Measurements from ENCODE around the gene MALAT1.
"Not testable (repeated sequence)": the region's sequence is repeated elsewhere in the genome, so short reads cannot be mapped to it uniquely, and the experiment has no call there.

Gene MALAT1

DNA sequence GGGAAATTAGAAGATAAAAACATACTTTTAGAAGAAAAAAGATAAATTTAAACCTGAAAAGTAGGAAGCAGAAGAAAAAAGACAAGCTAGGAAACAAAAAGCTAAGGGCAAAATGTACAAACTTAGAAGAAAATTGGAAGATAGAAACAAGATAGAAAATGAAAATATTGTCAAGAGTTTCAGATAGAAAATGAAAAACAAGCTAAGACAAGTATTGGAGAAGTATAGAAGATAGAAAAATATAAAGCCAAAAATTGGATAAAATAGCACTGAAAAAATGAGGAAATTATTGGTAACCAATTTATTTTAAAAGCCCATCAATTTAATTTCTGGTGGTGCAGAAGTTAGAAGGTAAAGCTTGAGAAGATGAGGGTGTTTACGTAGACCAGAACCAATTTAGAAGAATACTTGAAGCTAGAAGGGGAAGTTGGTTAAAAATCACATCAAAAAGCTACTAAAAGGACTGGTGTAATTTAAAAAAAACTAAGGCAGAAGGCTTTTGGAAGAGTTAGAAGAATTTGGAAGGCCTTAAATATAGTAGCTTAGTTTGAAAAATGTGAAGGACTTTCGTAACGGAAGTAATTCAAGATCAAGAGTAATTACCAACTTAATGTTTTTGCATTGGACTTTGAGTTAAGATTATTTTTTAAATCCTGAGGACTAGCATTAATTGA, 1.0 kb downstream of the MALAT1 start:
- DNase-seq = no peak

DNA sequence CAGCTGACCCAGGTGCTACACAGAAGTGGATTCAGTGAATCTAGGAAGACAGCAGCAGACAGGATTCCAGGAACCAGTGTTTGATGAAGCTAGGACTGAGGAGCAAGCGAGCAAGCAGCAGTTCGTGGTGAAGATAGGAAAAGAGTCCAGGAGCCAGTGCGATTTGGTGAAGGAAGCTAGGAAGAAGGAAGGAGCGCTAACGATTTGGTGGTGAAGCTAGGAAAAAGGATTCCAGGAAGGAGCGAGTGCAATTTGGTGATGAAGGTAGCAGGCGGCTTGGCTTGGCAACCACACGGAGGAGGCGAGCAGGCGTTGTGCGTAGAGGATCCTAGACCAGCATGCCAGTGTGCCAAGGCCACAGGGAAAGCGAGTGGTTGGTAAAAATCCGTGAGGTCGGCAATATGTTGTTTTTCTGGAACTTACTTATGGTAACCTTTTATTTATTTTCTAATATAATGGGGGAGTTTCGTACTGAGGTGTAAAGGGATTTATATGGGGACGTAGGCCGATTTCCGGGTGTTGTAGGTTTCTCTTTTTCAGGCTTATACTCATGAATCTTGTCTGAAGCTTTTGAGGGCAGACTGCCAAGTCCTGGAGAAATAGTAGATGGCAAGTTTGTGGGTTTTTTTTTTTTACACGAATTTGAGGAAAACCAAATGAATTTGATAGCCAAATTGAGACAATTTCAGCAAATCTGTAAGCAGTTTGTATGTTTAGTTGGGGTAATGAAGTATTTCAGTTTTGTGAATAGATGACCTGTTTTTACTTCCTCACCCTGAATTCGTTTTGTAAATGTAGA, 1.7 kb downstream of the MALAT1 start:
- no peak for DNase-seq

DNA sequence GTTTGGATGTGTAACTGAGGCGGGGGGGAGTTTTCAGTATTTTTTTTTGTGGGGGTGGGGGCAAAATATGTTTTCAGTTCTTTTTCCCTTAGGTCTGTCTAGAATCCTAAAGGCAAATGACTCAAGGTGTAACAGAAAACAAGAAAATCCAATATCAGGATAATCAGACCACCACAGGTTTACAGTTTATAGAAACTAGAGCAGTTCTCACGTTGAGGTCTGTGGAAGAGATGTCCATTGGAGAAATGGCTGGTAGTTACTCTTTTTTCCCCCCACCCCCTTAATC, 2.3 kb downstream of the MALAT1 start:
- no peak for DNase-seq

DNA sequence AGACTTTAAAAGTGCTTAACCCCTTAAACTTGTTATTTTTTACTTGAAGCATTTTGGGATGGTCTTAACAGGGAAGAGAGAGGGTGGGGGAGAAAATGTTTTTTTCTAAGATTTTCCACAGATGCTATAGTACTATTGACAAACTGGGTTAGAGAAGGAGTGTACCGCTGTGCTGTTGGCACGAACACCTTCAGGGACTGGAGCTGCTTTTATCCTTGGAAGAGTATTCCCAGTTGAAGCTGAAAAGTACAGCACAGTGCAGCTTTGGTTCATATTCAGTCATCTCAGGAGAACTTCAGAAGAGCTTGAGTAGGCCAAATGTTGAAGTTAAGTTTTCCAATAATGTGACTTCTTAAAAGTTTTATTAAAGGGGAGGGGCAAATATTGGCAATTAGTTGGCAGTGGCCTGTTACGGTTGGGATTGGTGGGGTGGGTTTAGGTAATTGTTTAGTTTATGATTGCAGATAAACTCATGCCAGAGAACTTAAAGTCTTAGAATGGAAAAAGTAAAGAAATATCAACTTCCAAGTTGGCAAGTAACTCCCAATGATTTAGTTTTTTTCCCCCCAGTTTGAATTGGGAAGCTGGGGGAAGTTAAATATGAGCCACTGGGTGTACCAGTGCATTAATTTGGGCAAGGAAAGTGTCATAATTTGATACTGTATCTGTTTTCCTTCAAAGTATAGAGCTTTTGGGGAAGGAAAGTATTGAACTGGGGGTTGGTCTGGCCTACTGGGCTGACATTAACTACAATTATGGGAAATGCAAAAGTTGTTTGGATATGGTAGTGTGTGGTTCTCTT, 2.8 kb downstream of the MALAT1 start:
- DNase-seq = no peak

DNA sequence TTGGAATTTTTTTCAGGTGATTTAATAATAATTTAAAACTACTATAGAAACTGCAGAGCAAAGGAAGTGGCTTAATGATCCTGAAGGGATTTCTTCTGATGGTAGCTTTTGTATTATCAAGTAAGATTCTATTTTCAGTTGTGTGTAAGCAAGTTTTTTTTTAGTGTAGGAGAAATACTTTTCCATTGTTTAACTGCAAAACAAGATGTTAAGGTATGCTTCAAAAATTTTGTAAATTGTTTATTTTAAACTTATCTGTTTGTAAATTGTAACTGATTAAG, 3.4 kb downstream of the MALAT1 start:
- no peak for DNase-seq

DNA sequence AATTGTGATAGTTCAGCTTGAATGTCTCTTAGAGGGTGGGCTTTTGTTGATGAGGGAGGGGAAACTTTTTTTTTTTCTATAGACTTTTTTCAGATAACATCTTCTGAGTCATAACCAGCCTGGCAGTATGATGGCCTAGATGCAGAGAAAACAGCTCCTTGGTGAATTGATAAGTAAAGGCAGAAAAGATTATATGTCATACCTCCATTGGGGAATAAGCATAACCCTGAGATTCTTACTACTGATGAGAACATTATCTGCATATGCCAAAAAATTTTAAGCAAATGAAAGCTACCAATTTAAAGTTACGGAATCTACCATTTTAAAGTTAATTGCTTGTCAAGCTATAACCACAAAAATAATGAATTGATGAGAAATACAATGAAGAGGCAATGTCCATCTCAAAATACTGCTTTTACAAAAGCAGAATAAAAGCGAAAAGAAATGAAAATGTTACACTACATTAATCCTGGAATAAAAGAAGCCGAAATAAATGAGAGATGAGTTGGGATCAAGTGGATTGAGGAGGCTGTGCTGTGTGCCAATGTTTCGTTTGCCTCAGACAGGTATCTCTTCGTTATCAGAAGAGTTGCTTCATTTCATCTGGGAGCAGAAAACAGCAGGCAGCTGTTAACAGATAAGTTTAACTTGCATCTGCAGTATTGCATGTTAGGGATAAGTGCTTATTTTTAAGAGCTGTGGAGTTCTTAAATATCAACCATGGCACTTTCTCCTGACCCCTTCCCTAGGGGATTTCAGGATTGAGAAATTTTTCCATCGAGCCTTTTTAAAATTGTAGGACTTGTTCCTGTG, 3.9 kb downstream of the MALAT1 start:
- no peak for DNase-seq

DNA sequence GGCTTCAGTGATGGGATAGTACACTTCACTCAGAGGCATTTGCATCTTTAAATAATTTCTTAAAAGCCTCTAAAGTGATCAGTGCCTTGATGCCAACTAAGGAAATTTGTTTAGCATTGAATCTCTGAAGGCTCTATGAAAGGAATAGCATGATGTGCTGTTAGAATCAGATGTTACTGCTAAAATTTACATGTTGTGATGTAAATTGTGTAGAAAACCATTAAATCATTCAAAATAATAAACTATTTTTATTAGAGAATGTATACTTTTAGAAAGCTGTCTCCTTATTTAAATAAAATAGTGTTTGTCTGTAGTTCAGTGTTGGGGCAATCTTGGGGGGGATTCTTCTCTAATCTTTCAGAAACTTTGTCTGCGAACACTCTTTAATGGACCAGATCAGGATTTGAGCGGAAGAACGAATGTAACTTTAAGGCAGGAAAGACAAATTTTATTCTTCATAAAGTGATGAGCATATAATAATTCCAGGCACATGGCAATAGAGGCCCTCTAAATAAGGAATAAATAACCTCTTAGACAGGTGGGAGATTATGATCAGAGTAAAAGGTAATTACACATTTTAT, 4.6 kb downstream of the MALAT1 start:
- no peak for DNase-seq

DNA sequence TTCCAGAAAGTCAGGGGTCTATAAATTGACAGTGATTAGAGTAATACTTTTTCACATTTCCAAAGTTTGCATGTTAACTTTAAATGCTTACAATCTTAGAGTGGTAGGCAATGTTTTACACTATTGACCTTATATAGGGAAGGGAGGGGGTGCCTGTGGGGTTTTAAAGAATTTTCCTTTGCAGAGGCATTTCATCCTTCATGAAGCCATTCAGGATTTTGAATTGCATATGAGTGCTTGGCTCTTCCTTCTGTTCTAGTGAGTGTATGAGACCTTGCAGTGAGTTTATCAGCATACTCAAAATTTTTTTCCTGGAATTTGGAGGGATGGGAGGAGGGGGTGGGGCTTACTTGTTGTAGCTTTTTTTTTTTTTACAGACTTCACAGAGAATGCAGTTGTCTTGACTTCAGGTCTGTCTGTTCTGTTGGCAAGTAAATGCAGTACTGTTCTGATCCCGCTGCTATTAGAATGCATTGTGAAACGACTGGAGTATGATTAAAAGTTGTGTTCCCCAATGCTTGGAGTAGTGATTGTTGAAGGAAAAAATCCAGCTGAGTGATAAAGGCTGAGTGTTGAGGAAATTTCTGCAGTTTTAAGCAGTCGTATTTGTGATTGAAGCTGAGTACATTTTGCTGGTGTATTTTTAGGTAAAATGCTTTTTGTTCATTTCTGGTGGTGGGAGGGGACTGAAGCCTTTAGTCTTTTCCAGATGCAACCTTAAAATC, 5.3 kb downstream of the MALAT1 start:
- no peak for DNase-seq

DNA sequence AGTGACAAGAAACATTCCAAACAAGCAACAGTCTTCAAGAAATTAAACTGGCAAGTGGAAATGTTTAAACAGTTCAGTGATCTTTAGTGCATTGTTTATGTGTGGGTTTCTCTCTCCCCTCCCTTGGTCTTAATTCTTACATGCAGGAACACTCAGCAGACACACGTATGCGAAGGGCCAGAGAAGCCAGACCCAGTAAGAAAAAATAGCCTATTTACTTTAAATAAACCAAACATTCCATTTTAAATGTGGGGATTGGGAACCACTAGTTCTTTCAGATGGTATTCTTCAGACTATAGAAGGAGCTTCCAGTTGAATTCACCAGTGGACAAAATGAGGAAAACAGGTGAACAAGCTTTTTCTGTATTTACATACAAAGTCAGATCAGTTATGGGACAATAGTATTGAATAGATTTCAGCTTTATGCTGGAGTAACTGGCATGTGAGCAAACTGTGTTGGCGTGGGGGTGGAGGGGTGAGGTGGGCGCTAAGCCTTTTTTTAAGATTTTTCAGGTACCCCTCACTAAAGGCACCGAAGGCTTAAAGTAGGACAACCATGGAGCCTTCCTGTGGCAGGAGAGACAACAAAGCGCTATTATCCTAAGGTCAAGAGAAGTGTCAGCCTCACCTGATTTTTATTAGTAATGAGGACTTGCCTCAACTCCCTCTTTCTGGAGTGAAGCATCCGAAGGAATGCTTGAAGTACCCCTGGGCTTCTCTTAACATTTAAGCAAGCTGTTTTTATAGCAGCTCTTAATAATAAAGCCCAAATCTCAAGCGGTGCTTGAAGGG, 6.0 kb downstream of the MALAT1 start:
- DNase-seq = no peak

DNA sequence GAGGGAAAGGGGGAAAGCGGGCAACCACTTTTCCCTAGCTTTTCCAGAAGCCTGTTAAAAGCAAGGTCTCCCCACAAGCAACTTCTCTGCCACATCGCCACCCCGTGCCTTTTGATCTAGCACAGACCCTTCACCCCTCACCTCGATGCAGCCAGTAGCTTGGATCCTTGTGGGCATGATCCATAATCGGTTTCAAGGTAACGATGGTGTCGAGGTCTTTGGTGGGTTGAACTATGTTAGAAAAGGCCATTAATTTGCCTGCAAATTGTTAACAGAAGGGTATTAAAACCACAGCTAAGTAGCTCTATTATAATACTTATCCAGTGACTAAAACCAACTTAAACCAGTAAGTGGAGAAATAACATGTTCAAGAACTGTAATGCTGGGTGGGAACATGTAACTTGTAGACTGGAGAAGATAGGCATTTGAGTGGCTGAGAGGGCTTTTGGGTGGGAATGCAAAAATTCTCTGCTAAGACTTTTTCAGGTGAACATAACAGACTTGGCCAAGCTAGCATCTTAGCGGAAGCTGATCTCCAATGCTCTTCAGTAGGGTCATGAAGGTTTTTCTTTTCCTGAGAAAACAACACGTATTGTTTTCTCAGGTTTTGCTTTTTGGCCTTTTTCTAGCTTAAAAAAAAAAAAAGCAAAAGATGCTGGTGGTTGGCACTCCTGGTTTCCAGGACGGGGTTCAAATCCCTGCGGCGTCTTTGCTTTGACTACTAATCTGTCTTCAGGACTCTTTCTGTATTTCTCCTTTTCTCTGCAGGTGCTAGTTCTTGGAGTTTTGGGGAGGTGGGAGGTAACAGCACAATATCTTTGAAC, 6.8 kb downstream of the MALAT1 start:
- no peak for DNase-seq

DNA sequence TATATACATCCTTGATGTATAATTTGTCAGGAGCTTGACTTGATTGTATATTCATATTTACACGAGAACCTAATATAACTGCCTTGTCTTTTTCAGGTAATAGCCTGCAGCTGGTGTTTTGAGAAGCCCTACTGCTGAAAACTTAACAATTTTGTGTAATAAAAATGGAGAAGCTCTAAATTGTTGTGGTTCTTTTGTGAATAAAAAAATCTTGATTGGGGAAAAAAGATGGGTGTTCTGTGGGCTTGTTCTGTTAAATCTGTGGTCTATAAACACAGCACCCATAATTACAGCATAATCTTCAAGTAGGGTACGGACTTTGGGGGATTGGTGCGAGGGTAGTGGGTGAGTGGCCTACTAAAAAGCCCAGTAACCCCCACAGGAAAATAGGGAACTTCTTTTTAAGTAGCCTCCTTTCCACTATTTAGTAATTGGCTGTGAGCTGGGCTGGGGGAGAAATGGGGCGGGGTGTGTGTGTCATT, 7.5 kb downstream of the MALAT1 start:
- no peak for DNase-seq

DNA sequence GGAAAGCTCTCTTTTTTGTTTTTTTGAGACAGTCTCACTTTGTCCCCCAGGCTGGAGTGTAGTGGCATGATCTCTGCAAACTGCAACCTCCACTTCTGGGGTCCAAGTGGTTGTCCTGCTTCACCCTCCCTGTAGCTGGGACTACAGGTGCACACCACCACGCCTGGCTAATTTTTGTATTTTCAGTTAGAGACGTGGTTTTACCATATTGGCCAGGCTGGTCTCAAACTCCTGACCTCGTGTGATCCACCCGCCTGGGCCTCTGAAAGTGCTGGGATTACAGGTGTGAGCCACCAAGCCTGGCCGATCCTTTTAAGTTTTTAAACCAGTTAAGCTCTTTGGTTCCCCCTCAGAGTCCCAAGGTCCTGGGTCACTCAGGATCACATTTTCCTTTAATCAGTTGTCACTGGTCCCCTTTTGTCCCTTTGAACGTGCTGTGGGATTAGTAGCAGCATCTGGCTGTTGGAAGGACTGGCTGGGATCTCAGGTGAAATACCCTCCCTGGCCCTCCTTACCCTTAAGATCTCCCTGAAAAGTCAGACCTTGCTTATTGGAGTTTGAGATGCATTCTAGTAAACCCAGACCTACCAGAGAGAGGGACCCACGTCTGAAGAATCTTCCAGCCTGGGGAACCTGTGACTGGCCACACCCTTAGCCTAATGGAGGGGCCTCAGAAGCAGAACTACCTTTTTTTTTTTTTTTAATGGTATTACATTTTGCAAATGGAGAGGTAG, 8.1 kb downstream of the MALAT1 start:
- no peak for DNase-seq

DNA sequence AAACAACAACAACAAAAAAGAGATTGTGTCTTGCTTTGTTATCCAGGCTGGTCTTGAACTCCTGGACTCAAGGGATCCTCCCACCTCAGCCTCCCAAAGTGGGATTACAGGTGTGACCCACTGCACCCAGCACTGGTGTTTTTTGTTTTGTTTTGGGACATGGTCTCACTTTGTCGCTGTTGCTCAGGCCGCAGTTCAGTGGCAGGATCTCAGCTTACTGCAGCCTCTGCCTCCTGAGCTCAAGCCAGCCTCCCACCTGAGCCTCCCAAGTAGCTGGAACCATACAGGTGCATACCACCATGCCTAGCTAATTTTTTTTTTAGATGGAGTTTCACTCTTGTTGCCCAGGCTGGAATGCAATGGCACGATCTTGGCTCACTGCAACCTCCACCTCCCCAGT, 13.5 kb downstream of the MALAT1 start:
- not testable (repeated sequence) for DNase-seq

DNA sequence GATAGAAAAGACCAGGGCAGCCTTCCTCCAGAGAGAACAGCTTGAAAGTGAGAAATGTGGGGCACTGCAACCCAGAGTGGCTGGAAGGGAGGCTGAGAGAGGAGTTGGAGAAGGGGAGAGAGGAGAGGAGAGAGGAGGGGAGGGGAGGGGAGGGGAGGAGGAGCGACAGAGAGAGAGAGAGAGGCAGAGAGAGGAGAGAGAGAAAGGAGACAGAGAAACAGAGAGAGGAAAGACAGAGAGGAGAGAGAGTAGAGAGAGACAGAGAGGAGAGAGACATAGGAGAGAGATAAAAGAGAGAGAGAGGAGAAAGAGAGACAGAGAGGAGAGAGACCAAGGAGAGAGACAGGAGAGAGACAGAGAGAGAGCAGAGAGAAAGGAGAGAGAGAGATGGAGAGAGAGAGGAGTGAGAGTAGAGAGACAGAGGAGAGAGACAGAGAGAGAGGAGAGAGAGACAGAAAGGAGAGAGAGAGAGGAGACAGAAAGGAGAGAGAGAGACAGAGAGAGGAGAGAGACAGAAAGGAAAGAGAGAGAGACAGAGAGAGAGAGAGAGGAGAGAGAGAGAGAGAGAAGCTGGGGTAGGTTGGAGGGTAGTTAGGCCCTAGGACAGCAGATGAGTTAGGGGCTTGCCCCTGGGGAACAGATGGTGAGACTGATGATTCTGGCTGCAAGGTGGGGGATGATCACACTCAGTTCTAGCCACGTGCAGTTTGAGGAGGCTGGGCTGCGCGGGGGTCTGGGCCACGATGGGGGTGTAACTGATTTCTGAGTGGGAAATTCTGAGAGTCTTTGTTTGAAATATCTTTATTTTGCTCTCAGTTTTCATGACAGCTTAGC, 17.5 kb downstream of the MALAT1 start:
- no peak for DNase-seq

DNA sequence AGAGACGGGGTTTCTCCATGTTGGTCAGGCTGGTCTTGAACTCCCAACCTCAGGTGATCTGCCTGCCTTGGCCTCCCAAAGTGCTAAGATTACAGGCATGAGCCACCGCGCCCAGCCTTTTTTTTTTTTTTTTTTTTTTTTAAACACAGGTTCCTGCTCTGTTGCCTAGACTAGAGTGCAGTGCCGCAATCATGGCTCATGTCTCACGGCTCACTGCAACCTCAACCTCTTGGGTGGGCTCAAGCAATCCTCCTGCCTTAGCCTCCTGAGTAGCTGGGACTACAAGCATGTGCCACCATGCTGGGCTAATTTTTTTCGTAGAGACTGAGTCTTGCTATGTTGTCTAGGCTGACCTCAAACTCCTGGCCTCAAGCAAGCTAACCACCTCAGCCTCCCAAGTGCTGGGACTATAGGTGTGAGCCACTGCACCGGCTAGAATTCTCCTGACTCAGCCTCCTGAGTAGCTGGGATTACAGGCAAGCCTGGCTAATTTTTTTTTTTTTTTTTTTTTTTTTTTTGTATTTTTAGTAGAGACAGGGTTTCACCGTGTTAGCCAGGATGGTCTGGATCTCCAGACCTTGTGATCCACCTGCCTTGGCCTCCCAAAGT, 20.2 kb downstream of the MALAT1 start:
- not testable (repeated sequence) for DNase-seq

DNA sequence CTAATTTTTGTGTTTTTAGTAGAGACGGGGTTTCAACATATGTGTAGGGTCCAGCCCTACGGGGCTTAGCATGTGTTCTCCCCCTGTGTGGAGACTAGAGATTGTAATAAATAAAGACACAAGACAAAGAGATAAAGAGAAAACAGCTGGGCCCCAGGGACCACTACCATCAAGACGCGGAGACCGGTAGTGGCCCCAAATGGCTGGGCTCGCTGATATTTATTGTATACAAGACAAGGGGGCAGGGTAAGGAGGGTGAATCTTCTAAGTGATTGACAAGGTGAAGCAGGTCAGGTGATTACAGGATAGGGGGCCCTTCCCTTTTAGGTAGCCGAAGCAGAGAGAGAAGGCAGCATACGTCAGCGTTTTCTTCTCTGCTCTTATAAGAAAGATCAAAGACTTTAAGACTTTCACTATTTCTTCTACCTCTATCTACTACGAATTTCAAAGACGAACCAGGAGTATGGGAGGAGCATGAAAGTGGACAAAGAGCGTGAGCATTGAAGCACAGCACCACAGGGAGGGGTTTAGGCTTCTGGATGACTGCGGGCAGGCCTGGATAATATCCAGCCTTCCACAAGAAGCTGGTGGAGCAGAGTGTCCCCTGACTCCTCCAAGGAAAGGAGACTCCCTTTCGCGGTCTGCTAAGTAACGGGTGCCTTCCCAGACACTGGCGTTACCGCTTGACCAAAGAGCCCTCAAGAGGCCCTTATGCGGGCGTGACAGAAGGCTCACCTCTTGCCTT, 23.1 kb downstream of the MALAT1 start:
- not testable (repeated sequence) for DNase-seq
